H9 (cell line): ENCODE results near the gene CSTA. TPM values are rescaled to one million over a fixed set of nuclear protein-coding genes. Genes with fewer than 3 reads are reported as not detected.

Experiments
- DNase-seq: peaks from one replicate; pipeline ENCODE4 v3.0.0-alpha.2; 2017
- H2AFZ ChIP-seq: one replicate; pipeline ENCODE4 v1.6.1; 2013; ENCODE audit warnings: mild to moderate bottlenecking, low read length, control low read depth, moderate library complexity
- H2AK5ac ChIP-seq: 2 replicates; pipeline ENCODE4 v1.6.1; 2013; ENCODE audit warnings: low read length, control low read depth, mixed read lengths; ENCODE audit not compliant: insufficient read length
- H2BK120ac ChIP-seq: one replicate; pipeline ENCODE4 v1.6.1; 2013; ENCODE audit warnings: low read depth, mild to moderate bottlenecking, low read length, control low read depth, inconsistent platforms; ENCODE audit not compliant: poor library complexity, severe bottlenecking
- H2BK12ac ChIP-seq: 2 replicates; pipeline ENCODE4 v1.6.1; 2013; ENCODE audit warnings: low read length, control low read depth, mixed read lengths, low read depth; ENCODE audit not compliant: insufficient read length
- H2BK15ac ChIP-seq: 2 replicates; pipeline ENCODE4 v1.6.1; 2013; ENCODE audit warnings: low read depth, low read length, control low read depth
- H2BK20ac ChIP-seq: one replicate; pipeline ENCODE4 v1.6.1; 2013; ENCODE audit warnings: low read depth, mild to moderate bottlenecking, low read length, control low read depth, inconsistent platforms; ENCODE audit not compliant: poor library complexity, severe bottlenecking
- H2BK5ac ChIP-seq: 2 replicates; pipeline ENCODE4 v1.6.1; 2013; ENCODE audit warnings: low read length, control low read depth, mixed read lengths; ENCODE audit not compliant: insufficient read length
- H3K14ac ChIP-seq: 2 replicates; pipeline ENCODE4 v1.6.1; 2013; ENCODE audit warnings: low read length, control low read depth; ENCODE audit not compliant: insufficient read depth
- H3K18ac ChIP-seq: 2 replicates; pipeline ENCODE4 v1.6.1; 2013; ENCODE audit warnings: low read depth, mild to moderate bottlenecking, mixed read lengths, low read length, control low read depth; ENCODE audit not compliant: insufficient read length
- H3K23ac ChIP-seq: 2 replicates; pipeline ENCODE4 v1.6.1; 2013; ENCODE audit warnings: low read length, control low read depth, mixed read lengths, low read depth; ENCODE audit not compliant: insufficient read length
- H3K23me2 ChIP-seq: 2 replicates; pipeline ENCODE4 v1.6.1; 2013; ENCODE audit warnings: low read depth, mild to moderate bottlenecking, mixed read lengths, low read length, control low read depth; ENCODE audit not compliant: insufficient read length, poor library complexity, severe bottlenecking
- H3K27ac ChIP-seq: 2 replicates; pipeline ENCODE4 v1.5.1; 2013; ENCODE audit warnings: low read length, control low read depth, mixed read lengths, low read depth; ENCODE audit not compliant: insufficient read length
- H3K27me3 ChIP-seq: 2 replicates; pipeline ENCODE4 v1.6.1; 2013; ENCODE audit warnings: low read length, control low read depth, inconsistent platforms; ENCODE audit not compliant: insufficient read depth
- H3K4ac ChIP-seq: 2 replicates; pipeline ENCODE4 v1.6.1; 2013; ENCODE audit warnings: low read depth, mild to moderate bottlenecking, control low read depth, inconsistent platforms, low read length, moderate library complexity
- H3K4me1 ChIP-seq: 2 replicates; pipeline ENCODE4 v1.6.1; 2013; ENCODE audit warnings: low read length, control low read depth, inconsistent platforms; ENCODE audit not compliant: insufficient read depth
- H3K4me2 ChIP-seq: 2 replicates; pipeline ENCODE4 v1.6.1; 2013; ENCODE audit warnings: low read length, control low read depth, mixed read lengths; ENCODE audit not compliant: insufficient read length, insufficient read depth
- H3K56ac ChIP-seq: 2 replicates; pipeline ENCODE4 v1.6.1; 2013; ENCODE audit warnings: low read depth, mild to moderate bottlenecking, mixed read lengths, low read length, control low read depth; ENCODE audit not compliant: insufficient read length
- H3K79me1 ChIP-seq: 2 replicates; pipeline ENCODE4 v1.6.1; 2013; ENCODE audit warnings: low read depth, mild to moderate bottlenecking, moderate library complexity, low read length, control low read depth, inconsistent platforms; ENCODE audit not compliant: insufficient read depth, poor library complexity, severe bottlenecking
- H3K79me2 ChIP-seq: 2 replicates; pipeline ENCODE4 v1.6.1; 2013; ENCODE audit warnings: low read length, control low read depth, inconsistent platforms; ENCODE audit not compliant: insufficient read depth
- H3K9ac ChIP-seq: 2 replicates; pipeline ENCODE4 v1.6.1; 2013; ENCODE audit warnings: low read length, control low read depth, mixed read lengths; ENCODE audit not compliant: insufficient read length; ENCODE audit errors: extremely low read depth
- H3K9me3 ChIP-seq: one replicate; pipeline ENCODE4 v1.6.1; 2013; ENCODE audit warnings: low read depth, low read length, inconsistent platforms; ENCODE audit not compliant: control insufficient read depth
- H3T11ph ChIP-seq: one replicate; pipeline ENCODE4 v1.6.1; 2013; ENCODE audit warnings: mild to moderate bottlenecking, low read length, control low read depth, inconsistent platforms
- H4K20me1 ChIP-seq: one replicate; pipeline ENCODE4 v1.6.1; 2013; ENCODE audit not compliant: control insufficient read depth, insufficient read length, insufficient read depth
- H4K5ac ChIP-seq: 2 replicates; pipeline ENCODE4 v1.6.1; 2013; ENCODE audit warnings: low read depth, mild to moderate bottlenecking, mixed read lengths, low read length, control low read depth; ENCODE audit not compliant: insufficient read length
- H4K8ac ChIP-seq: replicated peaks from 2 replicates; pipeline ENCODE4 v1.6.1; 2013; ENCODE audit warnings: low read length, control low read depth, mixed read lengths, low read depth; ENCODE audit not compliant: insufficient read length
- H4K91ac ChIP-seq: 2 replicates; pipeline ENCODE4 v1.6.1; 2013; ENCODE audit warnings: low read depth, mild to moderate bottlenecking, moderate library complexity, mixed read lengths, low read length, control low read depth; ENCODE audit not compliant: insufficient read length
- H3K27ac Mint-ChIP-seq, 3 experiments: 2 replicates in 2 of 3; 3 replicates in 1 of 3; pipeline ENCODE4 v1.8.0; 2020 to 2021; ENCODE audit warnings: mixed read lengths in 3 of 3, mild to moderate bottlenecking in 1 of 3, moderate library complexity in 1 of 3
- H3K27me3 Mint-ChIP-seq: 2 replicates; pipeline ENCODE4 v1.8.0; 2021; ENCODE audit warnings: low read depth, mild to moderate bottlenecking, moderate library complexity, mixed read lengths
- H3K36me3 Mint-ChIP-seq, 3 experiments: 2 replicates in 2 of 3; 3 replicates in 1 of 3; pipeline ENCODE4 v1.8.0; 2020 to 2021; ENCODE audit warnings: low read depth in 3 of 3, mixed read lengths in 3 of 3; ENCODE audit not compliant: insufficient read depth in 1 of 3
- H3K4me1 Mint-ChIP-seq, 2 experiments: 2 replicates each; pipeline ENCODE4 v1.8.0; 2020; ENCODE audit warnings: mixed read lengths in 2 of 2
- H3K4me3 Mint-ChIP-seq, 2 experiments: 2 replicates in 1 of 2; 3 replicates in 1 of 2; pipeline ENCODE4 v1.8.0; 2020 to 2021; ENCODE audit warnings: mild to moderate bottlenecking in 2 of 2, mixed read lengths in 2 of 2, moderate library complexity in 1 of 2
- H3K9me3 Mint-ChIP-seq, 2 experiments: 2 replicates in 1 of 2; 3 replicates in 1 of 2; pipeline ENCODE4 v1.8.0; 2020; ENCODE audit warnings: mild to moderate bottlenecking in 2 of 2, mixed read lengths in 2 of 2, moderate library complexity in 1 of 2
- WGBS: extraction: QIAGEN DNeasy Blood & Tissue Kit; methylation state at CpG from one replicate; pipeline ENCODE4 v1.1.7; 2013; ENCODE audit warnings: missing lambda C conversion rate, low lambda C conversion rate, mixed read lengths; ENCODE audit not compliant: insufficient read length; ENCODE audit errors: extremely low coverage; 5-methylcytosine and 5-hydroxymethylcytosine counted together
- total RNA-seq: library from RNA; stranded (reverse); gene quantifications from 2 replicates; pipeline ENCODE4 v1.2.1, GENCODE V29; 2021
- TF ChIP-seq, protein P1 (sequence below): fragments of 200-600 bp; sonication (generic); conservative IDR thresholded peaks from 3 replicates; pipeline ENCODE4 v1.8.0; 2021; ENCODE audit warnings: antibody characterized with exemption, mild to moderate bottlenecking

CSTA gene
- total RNA-seq, 1 experiment from 2014 or later, result not detected

DNA sequence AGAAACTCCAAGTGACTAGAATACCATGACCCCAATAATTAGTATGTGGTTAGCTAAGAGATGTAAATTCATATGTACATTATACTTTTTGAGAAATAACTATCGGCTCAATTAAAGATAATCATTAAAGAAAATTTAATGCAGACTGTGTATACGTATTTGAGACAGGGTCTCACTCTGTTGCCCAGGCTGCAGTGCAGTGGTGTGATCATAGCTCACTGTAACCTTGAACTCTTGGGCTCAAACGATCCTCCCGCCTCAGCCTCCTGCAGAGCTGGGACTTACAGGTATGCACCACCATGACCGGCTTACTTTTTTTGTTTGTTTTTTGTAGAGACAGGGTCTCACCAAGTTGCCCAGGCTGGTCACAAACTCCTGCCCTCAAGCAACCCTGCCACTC is 8.7 kb upstream of the CSTA start:
- Histone ChIP-seq H3K27me3 (no peaks in the 10 kb centered on the region), H3K18ac (no peak overlapping the region), H3K4me1 (no peaks in the 10 kb centered on the region), H4K20me1 (no peaks in the 10 kb centered on the region), H4K5ac (no peak overlapping the region), H3K23ac (no peak overlapping the region), H3K27ac (no peak overlapping the region), H3K9ac (no peak overlapping the region), H3K14ac (no peak overlapping the region), H2BK5ac (no peak overlapping the region), H2BK120ac (no peak overlapping the region), H2BK15ac (no peak overlapping the region), H2BK20ac (no peak overlapping the region), H3K23me2 (no peaks in the 10 kb centered on the region), H3K4me2 (no peak overlapping the region), H3K4ac (no peak overlapping the region), H3T11ph (no peak overlapping the region), H3K79me2 (no peaks in the 10 kb centered on the region), H2BK12ac (no peak overlapping the region), H3K79me1 (no peaks in the 10 kb centered on the region), H2AK5ac (no peak overlapping the region), H4K8ac (no peak overlapping the region), H4K91ac (no peak overlapping the region), H3K9me3 (no peaks in the 10 kb centered on the region), H3K56ac (no peak overlapping the region), H2AFZ (no peak overlapping the region)
- peaks cover 7 to 9% of the 10 kb centered on the region in 2 experiments; a peak in 4 of 5 replicates for H3K9me3 Mint-ChIP-seq
- H3K27ac Mint-ChIP-seq, result no peak overlapping the region
- peaks cover 6% of the 10 kb centered on the region for H3K27me3 Mint-ChIP-seq
- no CpG with 5 or more reads among the region's 5 CpGs for WGBS
- H3K4me3 Mint-ChIP-seq, result no peak overlapping the region
- peaks cover 10 to 13% of the 10 kb centered on the region in 2 experiments for H3K4me1 Mint-ChIP-seq
- no peak for DNase-seq
- H3K36me3 Mint-ChIP-seq, result no peaks in the 10 kb centered on the region
- TF ChIP-seq, protein P1, sequence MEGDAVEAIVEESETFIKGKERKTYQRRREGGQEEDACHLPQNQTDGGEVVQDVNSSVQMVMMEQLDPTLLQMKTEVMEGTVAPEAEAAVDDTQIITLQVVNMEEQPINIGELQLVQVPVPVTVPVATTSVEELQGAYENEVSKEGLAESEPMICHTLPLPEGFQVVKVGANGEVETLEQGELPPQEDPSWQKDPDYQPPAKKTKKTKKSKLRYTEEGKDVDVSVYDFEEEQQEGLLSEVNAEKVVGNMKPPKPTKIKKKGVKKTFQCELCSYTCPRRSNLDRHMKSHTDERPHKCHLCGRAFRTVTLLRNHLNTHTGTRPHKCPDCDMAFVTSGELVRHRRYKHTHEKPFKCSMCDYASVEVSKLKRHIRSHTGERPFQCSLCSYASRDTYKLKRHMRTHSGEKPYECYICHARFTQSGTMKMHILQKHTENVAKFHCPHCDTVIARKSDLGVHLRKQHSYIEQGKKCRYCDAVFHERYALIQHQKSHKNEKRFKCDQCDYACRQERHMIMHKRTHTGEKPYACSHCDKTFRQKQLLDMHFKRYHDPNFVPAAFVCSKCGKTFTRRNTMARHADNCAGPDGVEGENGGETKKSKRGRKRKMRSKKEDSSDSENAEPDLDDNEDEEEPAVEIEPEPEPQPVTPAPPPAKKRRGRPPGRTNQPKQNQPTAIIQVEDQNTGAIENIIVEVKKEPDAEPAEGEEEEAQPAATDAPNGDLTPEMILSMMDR, result no peak
